ENCODE results near the gene PPP1R13L.

GRCh38 chr19:45350477-45351058, 54.3 kb downstream of the PPP1R13L start:
- TF ChIP-seq CTCF (IDR thresholded peaks at IDR 0.05) (no peak), POLR2A (IDR thresholded peaks at IDR 0.05) (no peak), POLR2AphosphoS5 (IDR thresholded peaks at IDR 0.05) (no peak), EP300 (IDR thresholded peaks at IDR 0.05) (no peak)

All from suprapubic skin (tissue), 4 donors.